COR-L47 (cell line): ENCODE results near the gene BAIAP2.

ENCODE experiments used
- DNase-seq: peaks from one replicate; lab custom pipeline; 2025; lab: John Stamatoyannopoulos, UW

The BAIAP2 gene

GRCh38 chr17:81052199-81052997, 17.4 kb downstream of the BAIAP2 start:
- DNase-seq: peak; percentile 40

GRCh38 chr17:81053041-81053970, 18.4 kb downstream of the BAIAP2 start:
- DNase-seq: peak; percentile 58

GRCh38 chr17:81054308-81054707, 19.4 kb downstream of the BAIAP2 start:
- DNase-seq: no peak

GRCh38 chr17:81054881-81055370, 20.0 kb downstream of the BAIAP2 start:
- DNase-seq: no peak

GRCh38 chr17:81056312-81056711, 21.4 kb downstream of the BAIAP2 start:
- DNase-seq: no peak

GRCh38 chr17:81057079-81057730, 22.3 kb downstream of the BAIAP2 start:
- DNase-seq: no peak

GRCh38 chr17:81057777-81058176, 22.8 kb downstream of the BAIAP2 start:
- no peak for DNase-seq

GRCh38 chr17:81058263-81058871, 23.4 kb downstream of the BAIAP2 start:
- no peak for DNase-seq

GRCh38 chr17:81059026-81059425, 24.1 kb downstream of the BAIAP2 start:
- no peak for DNase-seq

GRCh38 chr17:81060416-81060815, 25.5 kb downstream of the BAIAP2 start:
- no peak for DNase-seq

- no peak for DNase-seq
Measured at GRCh38 chr17:81061027-81061735, 26.2 kb downstream of the BAIAP2 start.

- DNase-seq: no peak
Measured at GRCh38 chr17:81062014-81062780, 27.2 kb downstream of the BAIAP2 start.

- DNase-seq: no peak
Measured at GRCh38 chr17:81063106-81064093, 28.4 kb downstream of the BAIAP2 start.

GRCh38 chr17:81064678-81065475, 29.9 kb downstream of the BAIAP2 start:
- DNase-seq: no peak

GRCh38 chr17:81065500-81065899, 30.5 kb downstream of the BAIAP2 start:
- DNase-seq: no peak

GRCh38 chr17:81066072-81066471, 31.1 kb downstream of the BAIAP2 start:
- DNase-seq: peak; percentile 90

- DNase-seq: no peak
Measured at GRCh38 chr17:81066771-81067315, 31.9 kb downstream of the BAIAP2 start.

- DNase-seq: no peak
Measured at GRCh38 chr17:81067391-81067811, 32.5 kb downstream of the BAIAP2 start.
